ENCODE results near the gene DALRD3. TPM values are rescaled to one million over a fixed set of nuclear protein-coding genes. Genes with fewer than 3 reads are reported as not detected.

DALRD3 gene
- total and polyA plus RNA-seq, 7 donors: 11.8 to 35.5 (median 19.8) TPM

GRCh38 chr3:49004352-49005302 is 13.8 kb downstream of the DALRD3 start:
- DNase-seq: peak; percentile 76
- WGBS, 2 donors: 73 to 87% methylated on average over 16 of the region's 16 CpGs
- Histone ChIP-seq H3K4me1 (peaks cover 0 to 27% (median 18%) of the 10 kb centered on the region in 4 donors), H3K4me3 (no peak overlapping the region), H3K9me3 (no peaks in the 10 kb centered on the region), H3K27me3 (no peaks in the 10 kb centered on the region), H3K36me3 (peaks cover 0 to 3% (median 0%) of the 10 kb centered on the region in 4 donors), H3K27ac (no peak overlapping the region)
- no peak for TF ChIP-seq POLR2AphosphoS5 (IDR thresholded peaks at IDR 0.05)
- no peak for TF ChIP-seq CTCF (IDR thresholded peaks at IDR 0.05)
- no peak for TF ChIP-seq POLR2A (IDR thresholded peaks at IDR 0.05)
- TF ChIP-seq EP300 (IDR thresholded peaks at IDR 0.05): no peak
- intact Hi-C loops (cut with DNase I): no loop called here

- no peak for TF ChIP-seq POLR2AphosphoS5 (IDR thresholded peaks at IDR 0.05)
- no peak for TF ChIP-seq EP300 (IDR thresholded peaks at IDR 0.05)
- no peak for TF ChIP-seq POLR2A (IDR thresholded peaks at IDR 0.05)
- H3K36me3 ChIP-seq: peaks cover 0 to 17% (median 3%) of the 10 kb centered on the region in 4 donors
- H3K27me3 ChIP-seq: no peaks in the 10 kb centered on the region
- no peaks in the 10 kb centered on the region for H3K9me3 ChIP-seq
- peaks cover 0 to 3% (median 1%) of the 10 kb centered on the region in 4 donors for H3K4me1 ChIP-seq
- H3K27ac ChIP-seq: no peak overlapping the region
- intact Hi-C loops (cut with DNase I): no loop called here
- H3K4me3 ChIP-seq: no peak overlapping the region
- WGBS, 2 donors: 92 to 95% methylated on average over 6 of the region's 6 CpGs
- no peak for DNase-seq
These were observed 17.2 kb downstream of the DALRD3 start for GRCh38 chr3:49001155-49001554.

GRCh38 chr3:48999085-48999858 is 19.1 kb downstream of the DALRD3 start:
- TF ChIP-seq POLR2A (IDR thresholded peaks at IDR 0.05): no peak
- Histone ChIP-seq H3K4me3 (no peak overlapping the region), H3K36me3 (peaks cover 0 to 19% (median 4%) of the 10 kb centered on the region in 4 donors), H3K27ac (no peak overlapping the region), H3K9me3 (no peaks in the 10 kb centered on the region), H3K27me3 (no peaks in the 10 kb centered on the region), H3K4me1 (no peaks in the 10 kb centered on the region)
- intact Hi-C loops (cut with DNase I): no loop called here
- no peak for DNase-seq
- 88 to 90% methylated on average over 8 of the region's 8 CpGs for WGBS, 2 donors

GRCh38 chr3:48997714-48998637 is 20.4 kb downstream of the DALRD3 start:
- TF ChIP-seq POLR2AphosphoS5 (IDR thresholded peaks at IDR 0.05) (no peak), CTCF (IDR thresholded peaks at IDR 0.05) (no peak), POLR2A (IDR thresholded peaks at IDR 0.05) (no peak), EP300 (IDR thresholded peaks at IDR 0.05) (no peak)
- no peak for DNase-seq
- intact Hi-C loops (cut with DNase I): no loop called here
- no peak overlapping the region for H3K4me3 ChIP-seq
- 88 to 89% methylated on average over 20 of the region's 20 CpGs for WGBS, 2 donors
- no peaks in the 10 kb centered on the region for H3K9me3 ChIP-seq
- H3K27me3 ChIP-seq: no peaks in the 10 kb centered on the region
- H3K4me1 ChIP-seq: no peaks in the 10 kb centered on the region
- H3K36me3 ChIP-seq: peaks cover 0 to 19% (median 5%) of the 10 kb centered on the region in 4 donors
- no peak overlapping the region for H3K27ac ChIP-seq

GRCh38 chr3:48997102-48997635 is 21.2 kb downstream of the DALRD3 start:
- 91% methylated on average over 8 of the region's 8 CpGs for WGBS, 2 donors
- Histone ChIP-seq H3K4me3 (no peak overlapping the region), H3K36me3 (peaks cover 0 to 19% (median 5%) of the 10 kb centered on the region in 4 donors), H3K9me3 (no peaks in the 10 kb centered on the region), H3K27ac (no peak overlapping the region), H3K27me3 (no peaks in the 10 kb centered on the region), H3K4me1 (peaks cover 0 to 2% (median 1%) of the 10 kb centered on the region in 4 donors)
- intact Hi-C loops (cut with DNase I): no loop called here
- no peak for DNase-seq
- TF ChIP-seq POLR2A (IDR thresholded peaks at IDR 0.05) (no peak), POLR2AphosphoS5 (IDR thresholded peaks at IDR 0.05) (no peak)
